K562 (cell line): ENCODE measurements around the gene GOLGB1. TPM values are rescaled to one million over a fixed set of nuclear protein-coding genes. Genes with fewer than 3 reads are reported as not detected.

Experiments
- ATAC-seq: fragments of 200-7000 bp; cut with Tn5 transposase; 3 replicates; pipeline ENCODE4 v1.9.1; 2020; ENCODE audit warnings: moderate library complexity
- BruUV-seq: library from RNA; stranded (reverse); fragments of 400-500 nt; replicated peaks from 2 replicates; lab custom pipeline; 2021; lab: Mats Ljungman, UMichigan
- CTCF ChIA-PET: fragments of 300-600 bp; formaldehyde crosslinking; extraction: SDS; loops from one replicate; lab custom pipeline; 2021; ENCODE audit warnings: low intra/inter-chr PET ratio; lab: Yijun Ruan, JAX
- POLR2A ChIA-PET: fragments of 300-600, 350-650 bp; sonication (Branson Sonifier 250); formaldehyde crosslinking; extraction: SDS; loops from one replicate; lab custom pipeline; 2021; ENCODE audit warnings: antibody characterized with exemption, inconsistent platforms; lab: Yijun Ruan, JAX
- DNase-seq, 4 experiments: peaks; one replicate each; pipeline versions ENCODE4 v3.0.0 to v3.0.0-alpha.2; 2011 to 2018; ENCODE audit warnings: low spot score in 3 of 4, mixed read lengths in 3 of 4; ENCODE audit errors: extremely low read depth in 1 of 4
- FAIRE-seq: peaks from 2 replicates; lab custom pipeline; 2011; peaks lifted over from hg19 to GRCh38; lab: Jason Lieb, UNC
- H2AFZ ChIP-seq: 2 replicates; pipeline ENCODE4 v1.6.0; 2011; ENCODE audit warnings: low read depth, low read length, control low read depth, inconsistent platforms
- H3K27ac ChIP-seq: fragments of 200-600 bp; 3 replicates; pipeline ENCODE4 v1.8.0; 2011; ENCODE audit warnings: low read depth, mild to moderate bottlenecking, control low read depth, inconsistent platforms, low read length, moderate library complexity, mixed read lengths; ENCODE audit errors: extremely low read depth
- H3K27me3 ChIP-seq, 2 experiments: fragments of 300-600 bp in 1 of 2; 2 replicates in 1 of 2; 3 replicates in 1 of 2; pipeline versions ENCODE4 v1.6.0 to v1.8.0; 2011; ENCODE audit warnings: inconsistent platforms in 2 of 2, low read length in 2 of 2, mild to moderate bottlenecking in 1 of 2, mixed read lengths in 1 of 2, moderate library complexity in 1 of 2; ENCODE audit not compliant: control insufficient read depth in 2 of 2, insufficient read depth in 2 of 2
- H3K36me3 ChIP-seq: fragments of 300-600 bp; 3 replicates; pipeline ENCODE4 v1.8.0; 2011; ENCODE audit warnings: mild to moderate bottlenecking, low read length, inconsistent platforms; ENCODE audit not compliant: control insufficient read depth, insufficient read depth
- H3K4me1 ChIP-seq, 2 experiments: fragments of 200-600 bp in 1 of 2; replicated peaks in 1 of 2; 2 replicates in 1 of 2; 3 replicates in 1 of 2; pipeline versions ENCODE4 v1.5.1 to v1.8.0; 2011; ENCODE audit warnings: inconsistent platforms in 2 of 2, low read length in 2 of 2, mild to moderate bottlenecking in 1 of 2, mixed read lengths in 1 of 2, moderate library complexity in 1 of 2; ENCODE audit not compliant: control insufficient read depth in 2 of 2, insufficient read depth in 2 of 2
- H3K4me2 ChIP-seq: 2 replicates; pipeline ENCODE4 v1.6.1; 2011; ENCODE audit warnings: low read length, control low read depth, inconsistent platforms, mixed read lengths; ENCODE audit not compliant: insufficient read depth
- H3K4me3 ChIP-seq: fragments of 200-600 bp; sonication (generic), shearing (Covaris generic); 2 replicates; pipeline ENCODE4 v1.5.1; 2016; ENCODE audit warnings: control low read depth, inconsistent platforms
- H3K79me2 ChIP-seq: fragments of 200-600 bp; 3 replicates; pipeline ENCODE4 v1.8.0; 2011; ENCODE audit warnings: low read length, inconsistent platforms; ENCODE audit not compliant: control insufficient read depth, insufficient read depth
- H3K9ac ChIP-seq, 2 experiments: 2 replicates each; pipeline versions ENCODE4 v1.6.0 to v1.6.1; 2011; ENCODE audit warnings: low read depth in 2 of 2, low read length in 2 of 2, control low read depth in 1 of 2, inconsistent platforms in 1 of 2, mild to moderate bottlenecking in 1 of 2, mixed read lengths in 1 of 2; ENCODE audit not compliant: insufficient read depth in 1 of 2
- H3K9me1 ChIP-seq: one replicate; pipeline ENCODE4 v1.6.0; 2011; ENCODE audit warnings: inconsistent platforms, mild to moderate bottlenecking, low read length, moderate library complexity; ENCODE audit not compliant: control insufficient read depth, insufficient read depth
- H3K9me3 ChIP-seq: replicated peaks from 2 replicates; pipeline ENCODE4 v1.5.1; 2011; ENCODE audit warnings: low read depth, low read length, inconsistent platforms; ENCODE audit not compliant: control insufficient read depth, insufficient read depth
- H4K20me1 ChIP-seq: replicated peaks from 2 replicates; pipeline ENCODE4 v1.6.1; 2011; ENCODE audit warnings: low read length, inconsistent platforms, mixed read lengths; ENCODE audit not compliant: control insufficient read depth, insufficient read depth
- CTBP1 ChIP-seq: fragments of 450-650 bp; IDR thresholded peaks from 2 replicates; pipeline ENCODE4 v1.6.1; 2016; ENCODE audit warnings: borderline replicate concordance
- E2F4 ChIP-seq: sonication (generic); formaldehyde crosslinking; IDR thresholded peaks from 2 replicates; pipeline ENCODE4 v1.8.0; 2022; ENCODE audit warnings: mild to moderate bottlenecking, low read depth, missing genetic modification reagents
- FUS ChIP-seq: fragments of 200-400 bp; formaldehyde crosslinking; optimal IDR thresholded peaks from 2 replicates; pipeline ENCODE3; 2017; ENCODE audit warnings: low read depth, low read length
- KHSRP ChIP-seq: fragments of 450-650 bp; IDR thresholded peaks from 2 replicates; pipeline ENCODE4 v1.6.1; 2017
- LEF1 ChIP-seq: fragments of 450-650 bp; IDR thresholded peaks from 2 replicates; pipeline ENCODE4 v1.6.1; 2016; ENCODE audit warnings: mild to moderate bottlenecking
- PHF20 ChIP-seq: fragments of 450-650 bp; IDR thresholded peaks from 2 replicates; pipeline ENCODE4 v1.6.1; 2018; ENCODE audit not compliant: partially characterized antibody
- SMARCA5 ChIP-seq: fragments of 450-650 bp; IDR thresholded peaks from 2 replicates; pipeline ENCODE4 v1.6.1; 2016
- XRCC4 ChIP-seq: IDR thresholded peaks from one replicate; pipeline ENCODE4 v1.6.1; 2011; ENCODE audit not compliant: insufficient read depth, insufficient read length; ENCODE audit errors: extremely low read depth
- ZNF263 ChIP-seq: sonication (generic); formaldehyde crosslinking; IDR thresholded peaks from 2 replicates; pipeline ENCODE4 v1.8.0; 2022; ENCODE audit warnings: mild to moderate bottlenecking, missing genetic modification reagents, borderline replicate concordance
- ZNF668 ChIP-seq: fragments of 250-450 bp; sonication (Bioruptor Pico); IDR thresholded peaks from 2 replicates; pipeline ENCODE4 v1.8.0; 2022; ENCODE audit warnings: mild to moderate bottlenecking, inconsistent platforms
- in situ Hi-C: fragments of 300-500 bp; cut with MboI; formaldehyde crosslinking; loops from 4 replicates; pipeline ENCODE4 v1.15.0; 2018; ENCODE audit warnings: inconsistent platforms, mixed read lengths
- intact Hi-C: fragments of 100-400 bp; cut with micrococcal nuclease; formaldehyde crosslinking; loops from 2 replicates; pipeline ENCODE4 v1.14.2; 2022
- polyA plus RNA-seq, 8 experiments: library from polyadenylated mRNA; depleted of rRNA in 4 of 8; stranded (reverse) in 5 of 8; unstranded in 3 of 8; fragments of >200 nt; fragmentation: Nextera tagmentation in 2 of 8; fragmentation: Illumina TruSeq in 1 of 8; extraction: Ambion mirVana in 2 of 8; extraction: Trizol in 1 of 8; gene quantifications; 2 replicates each; pipeline versions ENCODE4 v1.2.1 to v1.2.3, GENCODE V29; 2011 to 2014; ENCODE audit warnings: inconsistent platforms in 1 of 8, missing spikeins in 1 of 8
- total RNA-seq, 7 experiments: library from RNA; depleted of rRNA in 6 of 7; stranded (reverse); fragments of >200 nt in 6 of 7; fragmentation: Illumina TruSeq in 2 of 7; extraction: Trizol in 2 of 7; gene quantifications; 2 replicates each; pipeline versions ENCODE4 v1.2.1 to v1.2.3, GENCODE V29; 2011 to 2021; ENCODE audit warnings: low replicate concordance in 1 of 7
- TF ChIP-seq, protein P1 (sequence below): sonication (generic); formaldehyde crosslinking; IDR thresholded peaks from 2 replicates; pipeline ENCODE4 v1.8.0; 2023; ENCODE audit warnings: mild to moderate bottlenecking, missing genetic modification reagents

The GOLGB1 gene
- total and polyA plus RNA-seq, 9 of the 15 experiments (the other 6 are each of a cell fraction or from before 2014, with no cell fraction given): 4.0 to 16.3 (median 9.7) TPM

DNA sequence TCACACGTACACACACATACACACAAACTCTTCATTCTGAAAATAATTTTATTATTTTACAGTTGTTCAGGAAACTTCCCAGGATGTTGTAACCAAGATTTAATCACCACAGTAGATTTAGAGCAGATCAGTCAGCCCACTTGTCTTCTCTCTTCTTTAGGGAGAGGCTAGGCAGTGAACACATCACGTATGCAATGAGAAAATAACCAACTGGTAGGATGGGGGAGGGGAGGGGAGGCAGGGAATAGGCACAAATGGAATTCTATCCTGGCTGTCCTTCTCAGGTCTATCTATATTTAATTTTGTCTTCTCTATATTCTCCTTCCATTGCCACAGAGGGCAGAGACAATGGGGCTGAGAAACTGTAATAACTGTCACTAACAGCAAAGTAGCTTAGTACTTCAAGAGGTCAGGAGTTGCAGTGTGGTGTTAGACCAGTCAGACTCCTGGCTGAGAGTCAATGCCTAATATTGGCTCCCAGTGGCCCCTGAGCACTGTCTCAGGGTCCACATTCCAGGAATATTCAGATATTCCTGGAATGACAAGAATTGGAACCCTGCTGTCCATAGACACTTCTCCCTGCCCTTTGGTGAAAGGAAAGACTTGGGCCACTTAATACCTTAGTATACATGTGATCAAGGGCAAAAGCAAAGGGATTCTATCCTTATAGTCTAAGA lies 86.2 kb downstream of the GOLGB1 start (continued):
- TF ChIP-seq, protein P1, sequence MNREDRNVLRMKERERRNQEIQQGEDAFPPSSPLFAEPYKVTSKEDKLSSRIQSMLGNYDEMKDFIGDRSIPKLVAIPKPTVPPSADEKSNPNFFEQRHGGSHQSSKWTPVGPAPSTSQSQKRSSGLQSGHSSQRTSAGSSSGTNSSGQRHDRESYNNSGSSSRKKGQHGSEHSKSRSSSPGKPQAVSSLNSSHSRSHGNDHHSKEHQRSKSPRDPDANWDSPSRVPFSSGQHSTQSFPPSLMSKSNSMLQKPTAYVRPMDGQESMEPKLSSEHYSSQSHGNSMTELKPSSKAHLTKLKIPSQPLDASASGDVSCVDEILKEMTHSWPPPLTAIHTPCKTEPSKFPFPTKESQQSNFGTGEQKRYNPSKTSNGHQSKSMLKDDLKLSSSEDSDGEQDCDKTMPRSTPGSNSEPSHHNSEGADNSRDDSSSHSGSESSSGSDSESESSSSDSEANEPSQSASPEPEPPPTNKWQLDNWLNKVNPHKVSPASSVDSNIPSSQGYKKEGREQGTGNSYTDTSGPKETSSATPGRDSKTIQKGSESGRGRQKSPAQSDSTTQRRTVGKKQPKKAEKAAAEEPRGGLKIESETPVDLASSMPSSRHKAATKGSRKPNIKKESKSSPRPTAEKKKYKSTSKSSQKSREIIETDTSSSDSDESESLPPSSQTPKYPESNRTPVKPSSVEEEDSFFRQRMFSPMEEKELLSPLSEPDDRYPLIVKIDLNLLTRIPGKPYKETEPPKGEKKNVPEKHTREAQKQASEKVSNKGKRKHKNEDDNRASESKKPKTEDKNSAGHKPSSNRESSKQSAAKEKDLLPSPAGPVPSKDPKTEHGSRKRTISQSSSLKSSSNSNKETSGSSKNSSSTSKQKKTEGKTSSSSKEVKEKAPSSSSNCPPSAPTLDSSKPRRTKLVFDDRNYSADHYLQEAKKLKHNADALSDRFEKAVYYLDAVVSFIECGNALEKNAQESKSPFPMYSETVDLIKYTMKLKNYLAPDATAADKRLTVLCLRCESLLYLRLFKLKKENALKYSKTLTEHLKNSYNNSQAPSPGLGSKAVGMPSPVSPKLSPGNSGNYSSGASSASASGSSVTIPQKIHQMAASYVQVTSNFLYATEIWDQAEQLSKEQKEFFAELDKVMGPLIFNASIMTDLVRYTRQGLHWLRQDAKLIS: no peak
- TF ChIP-seq, all 486 proteins: peak for 0

GRCh38 chr3:121662742-121663141 lies 86.8 kb downstream of the GOLGB1 start:
- H3K36me3 ChIP-seq: peaks cover 23% of the 10 kb centered on the region; the same call in 2 of the 3 replicates
- H3K9ac ChIP-seq: no peak overlapping the region
- FAIRE-seq (no peak), DNase-seq (no peak), ATAC-seq (no peak)
- peaks cover 0 to 5% of the 10 kb centered on the region in 2 experiments; a peak in 3 of 5 replicates for H3K4me1 ChIP-seq
- in situ Hi-C loops (no loop called here), intact Hi-C loops (no loop called here)
- POLR2A ChIA-PET: interaction anchor here (0.5 to 1.1 kb wide), 3 partner anchors 9 to 86 kb away, joined by 3 to 4 read pairs (median 3); partner anchors contain the start of gene GOLGB1
- CTCF ChIA-PET: no interaction called here
- no peaks in the 10 kb centered on the region for H4K20me1 ChIP-seq
- H3K27me3 ChIP-seq: no peaks in the 10 kb centered on the region
- TF ChIP-seq XRCC4 (no peak), CTBP1 (no peak), PHF20 (no peak), FUS (no peak), E2F4 (CRISPR knock-in tag) (no peak), ZNF668 (CRISPR knock-in tag) (no peak), ZNF263 (no peak), SMARCA5 (no peak), LEF1 (no peak), KHSRP (no peak)
- H3K4me2 ChIP-seq: no peak overlapping the region
- H3K9me3 ChIP-seq: no peaks in the 10 kb centered on the region
- no TSS peak for BruUV-seq
- no peak overlapping the region for H3K4me3 ChIP-seq
- no peaks in the 10 kb centered on the region for H3K79me2 ChIP-seq
- H3K27ac ChIP-seq: no peak overlapping the region
- no peaks in the 10 kb centered on the region for H3K9me1 ChIP-seq
- H2AFZ ChIP-seq: no peak overlapping the region
